NCI-H1694 treated with DMSO at 0.1 percent for 48 hours (cell line): ENCODE results near the gene TCERG1L.

Source experiments
- DNase-seq: peaks from one replicate; lab custom pipeline; 2025; lab: John Stamatoyannopoulos, UW

The TCERG1L gene

GRCh38 chr10:131065673-131066305 lies 245.7 kb downstream of the TCERG1L start:
- no peak for DNase-seq

- no peak for DNase-seq
These were observed 248.2 kb downstream of the TCERG1L start for GRCh38 chr10:131063311-131063710.

- DNase-seq = no peak
These were observed 248.8 kb downstream of the TCERG1L start for GRCh38 chr10:131062621-131063260.

GRCh38 chr10:131061216-131061615 lies 250.3 kb downstream of the TCERG1L start:
- no peak for DNase-seq

GRCh38 chr10:131059881-131060280 lies 251.6 kb downstream of the TCERG1L start:
- no peak for DNase-seq

GRCh38 chr10:131058799-131059198 lies 252.7 kb downstream of the TCERG1L start:
- no peak for DNase-seq

- no peak for DNase-seq
These were observed 254.7 kb downstream of the TCERG1L start for GRCh38 chr10:131056781-131057180.

- no peak for DNase-seq
These were observed 255.4 kb downstream of the TCERG1L start for GRCh38 chr10:131056091-131056579.

GRCh38 chr10:131055437-131055836 lies 256.1 kb downstream of the TCERG1L start:
- DNase-seq = no peak

GRCh38 chr10:131053192-131053591 lies 258.3 kb downstream of the TCERG1L start:
- no peak for DNase-seq

GRCh38 chr10:131050162-131050766 lies 261.3 kb downstream of the TCERG1L start:
- no peak for DNase-seq

GRCh38 chr10:131049016-131049415 lies 262.5 kb downstream of the TCERG1L start:
- DNase-seq = no peak

- no peak for DNase-seq
These were observed 262.9 kb downstream of the TCERG1L start for GRCh38 chr10:131048606-131049005.

- no peak for DNase-seq
These were observed 264.0 kb downstream of the TCERG1L start for GRCh38 chr10:131047501-131047900.

- no peak for DNase-seq
These were observed 265.3 kb downstream of the TCERG1L start for GRCh38 chr10:131046194-131046593.

GRCh38 chr10:131044379-131045111 lies 267.0 kb downstream of the TCERG1L start:
- no peak for DNase-seq

- no peak for DNase-seq
These were observed 268.4 kb downstream of the TCERG1L start for GRCh38 chr10:131043039-131043691.
